HTERT RPE-1 (cell line): ENCODE results near the gene ATP23.

Source experiments
- in situ Hi-C: fragments of 300-500 bp; cut with MboI; formaldehyde crosslinking; loops from 4 replicates; pipeline ENCODE4 v1.14.3; 2020; ENCODE audit warnings: low sequenced_read_pairs

ATP23 gene

GRCh38 chr12:57941165-57941894, at the start of gene ATP23:
Gene ATP23, plus strand, starts transcription at chr12:57941567. Its CDS starts 135 bp downstream, at chr12:57941702.
- in situ Hi-C loops, result no loop called here

- in situ Hi-C loops, result no loop called here
Measured at GRCh38 chr12:57892232-57892972, 49.0 kb upstream of the ATP23 start.

- in situ Hi-C loops, result no loop called here
Measured at GRCh38 chr12:57893431-57894353, 47.7 kb upstream of the ATP23 start.

GRCh38 chr12:57894399-57895292, 46.7 kb upstream of the ATP23 start:
- in situ Hi-C loops, result no loop called here

GRCh38 chr12:57895389-57896114, 45.8 kb upstream of the ATP23 start:
- in situ Hi-C loops, result no loop called here

GRCh38 chr12:57896115-57896433, 45.3 kb upstream of the ATP23 start:
- in situ Hi-C loops, result no loop called here

GRCh38 chr12:57896434-57897201, 44.7 kb upstream of the ATP23 start:
- in situ Hi-C loops, result no loop called here

- in situ Hi-C loops, result no loop called here
Measured at GRCh38 chr12:57897286-57897974, 43.9 kb upstream of the ATP23 start.

GRCh38 chr12:57898308-57898970, 42.9 kb upstream of the ATP23 start:
- in situ Hi-C loops, result no loop called here

- in situ Hi-C loops, result no loop called here
Measured at GRCh38 chr12:57899010-57899662, 42.2 kb upstream of the ATP23 start.

GRCh38 chr12:57902478-57902969, 38.8 kb upstream of the ATP23 start:
- in situ Hi-C loops, result no loop called here

- in situ Hi-C loops, result no loop called here
Measured at GRCh38 chr12:57904426-57904825, 36.9 kb upstream of the ATP23 start.

GRCh38 chr12:57904848-57905811, 36.2 kb upstream of the ATP23 start:
- in situ Hi-C loops, result no loop called here

GRCh38 chr12:57905812-57906475, 35.4 kb upstream of the ATP23 start:
- in situ Hi-C loops, result no loop called here

GRCh38 chr12:57906821-57907220, 34.5 kb upstream of the ATP23 start:
- in situ Hi-C loops, result no loop called here

GRCh38 chr12:57907281-57907680, 34.1 kb upstream of the ATP23 start:
- in situ Hi-C loops, result no loop called here
